DMS153 (cell line): ENCODE results near the gene LRIT2.

Source experiments
- DNase-seq: peaks from one replicate; lab custom pipeline; 2025; lab: John Stamatoyannopoulos, UW

Gene LRIT2, protein sequence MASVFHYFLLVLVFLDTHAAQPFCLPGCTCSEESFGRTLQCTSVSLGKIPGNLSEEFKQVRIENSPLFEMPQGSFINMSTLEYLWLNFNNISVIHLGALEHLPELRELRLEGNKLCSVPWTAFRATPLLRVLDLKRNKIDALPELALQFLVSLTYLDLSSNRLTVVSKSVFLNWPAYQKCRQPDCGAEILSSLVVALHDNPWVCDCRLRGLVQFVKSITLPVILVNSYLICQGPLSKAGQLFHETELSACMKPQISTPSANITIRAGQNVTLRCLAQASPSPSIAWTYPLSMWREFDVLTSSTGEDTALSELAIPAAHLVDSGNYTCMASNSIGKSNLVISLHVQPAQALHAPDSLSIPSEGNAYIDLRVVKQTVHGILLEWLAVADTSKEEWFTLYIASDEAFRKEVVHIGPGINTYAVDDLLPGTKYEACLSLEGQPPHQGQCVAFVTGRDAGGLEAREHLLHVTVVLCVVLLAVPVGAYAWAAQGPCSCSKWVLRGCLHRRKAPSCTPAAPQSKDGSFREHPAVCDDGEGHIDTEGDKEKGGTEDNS

DNA sequence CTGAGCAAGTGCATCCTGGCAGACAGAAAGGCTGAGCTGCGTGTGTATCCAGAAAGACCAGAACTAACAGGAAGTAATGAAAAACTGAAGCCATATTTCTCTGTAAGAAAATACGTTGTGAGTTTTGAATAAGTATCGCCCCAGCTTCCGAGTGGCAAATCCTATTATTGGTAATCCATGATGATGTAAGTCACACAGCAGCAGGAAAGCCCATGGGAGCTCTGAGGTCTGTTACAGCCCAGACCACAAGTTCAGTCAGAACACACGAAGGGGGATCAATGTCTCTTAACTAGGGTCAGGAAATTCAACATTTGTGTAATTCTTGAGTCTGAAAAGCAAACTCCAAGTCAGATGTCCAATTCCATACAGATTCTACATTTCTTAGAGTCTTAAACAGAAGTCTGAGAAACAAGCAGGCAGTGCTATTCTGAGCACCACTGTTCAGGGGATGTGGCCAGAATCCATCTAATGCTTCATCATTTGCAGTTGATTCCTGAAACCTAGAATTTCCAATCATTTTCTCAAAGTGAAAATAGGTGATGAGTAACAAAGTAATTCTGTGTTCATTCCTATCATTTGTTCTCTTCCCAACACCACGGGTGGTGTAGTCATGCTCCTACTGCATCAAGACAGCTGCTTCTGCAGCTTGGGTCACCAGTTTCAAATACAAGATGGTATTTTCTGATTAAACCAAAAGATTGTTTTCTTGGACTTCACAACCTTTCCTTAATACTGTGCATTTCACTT lies at the start of gene LRIT2:
Gene LRIT2, minus strand, starts transcription at position 118 of the 747 bp plus-strand sequence. Its CDS starts 24 bp downstream, at position 94.
- no peak for DNase-seq

DNA sequence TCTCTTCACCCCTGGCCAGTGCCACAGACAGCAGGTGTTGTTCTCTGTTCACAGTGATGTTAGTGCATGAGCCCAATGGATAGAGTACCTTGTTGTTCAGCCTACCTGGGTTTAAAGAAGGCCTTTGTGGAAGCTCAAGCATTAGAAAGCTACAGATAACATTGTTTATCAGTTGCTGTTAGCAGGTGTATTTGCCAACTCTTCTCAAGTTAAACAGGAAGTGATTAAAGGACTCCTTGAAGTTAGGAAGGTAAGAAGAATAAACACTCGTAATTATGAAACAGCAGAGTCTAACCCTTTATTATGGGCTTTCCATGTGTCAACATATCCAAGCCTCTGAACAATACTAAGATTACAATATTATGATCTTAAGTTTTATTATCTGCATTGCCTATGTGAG lies 45.4 kb upstream of the LRIT2 start:
- DNase-seq, result peak; percentile 99

DNA sequence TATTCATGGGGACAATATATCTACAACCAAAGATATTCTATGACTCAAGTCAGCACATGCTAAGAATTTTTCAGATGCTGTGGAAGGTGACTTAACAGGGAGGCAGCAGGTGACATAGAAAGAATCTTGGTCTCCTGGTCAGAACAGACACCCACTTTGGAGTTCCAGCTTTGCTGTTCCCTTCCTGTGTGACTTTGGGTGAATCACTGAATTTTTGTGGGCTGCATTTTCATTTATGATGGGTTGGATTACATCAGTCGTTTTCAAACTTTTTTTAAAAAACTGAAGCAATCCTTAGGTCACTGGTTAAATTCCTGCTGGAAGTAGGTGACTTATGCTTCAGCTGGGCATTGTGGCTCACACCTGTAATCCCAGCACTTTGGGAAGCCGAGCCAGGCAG lies 44.4 kb upstream of the LRIT2 start:
- DNase-seq, result no peak

DNA sequence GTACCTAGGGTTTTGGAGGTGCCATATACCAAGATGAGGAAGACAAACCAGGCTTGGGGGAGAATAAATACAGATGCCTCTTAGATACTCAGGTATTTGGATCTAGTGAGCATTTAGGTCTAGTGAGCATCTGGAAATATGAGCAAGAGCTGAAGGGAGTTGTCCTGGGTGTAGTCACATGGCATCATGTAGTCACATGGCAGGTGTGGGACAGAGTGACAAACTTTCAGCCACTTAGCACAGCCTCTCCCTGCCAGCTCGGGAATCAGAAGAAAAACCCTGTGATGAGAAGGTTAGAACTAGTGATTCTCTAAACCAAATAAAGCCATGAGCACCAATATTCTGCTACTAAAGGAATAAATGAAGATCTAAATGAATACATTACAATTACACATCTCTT lies 43.8 kb upstream of the LRIT2 start:
- DNase-seq, result no peak

DNA sequence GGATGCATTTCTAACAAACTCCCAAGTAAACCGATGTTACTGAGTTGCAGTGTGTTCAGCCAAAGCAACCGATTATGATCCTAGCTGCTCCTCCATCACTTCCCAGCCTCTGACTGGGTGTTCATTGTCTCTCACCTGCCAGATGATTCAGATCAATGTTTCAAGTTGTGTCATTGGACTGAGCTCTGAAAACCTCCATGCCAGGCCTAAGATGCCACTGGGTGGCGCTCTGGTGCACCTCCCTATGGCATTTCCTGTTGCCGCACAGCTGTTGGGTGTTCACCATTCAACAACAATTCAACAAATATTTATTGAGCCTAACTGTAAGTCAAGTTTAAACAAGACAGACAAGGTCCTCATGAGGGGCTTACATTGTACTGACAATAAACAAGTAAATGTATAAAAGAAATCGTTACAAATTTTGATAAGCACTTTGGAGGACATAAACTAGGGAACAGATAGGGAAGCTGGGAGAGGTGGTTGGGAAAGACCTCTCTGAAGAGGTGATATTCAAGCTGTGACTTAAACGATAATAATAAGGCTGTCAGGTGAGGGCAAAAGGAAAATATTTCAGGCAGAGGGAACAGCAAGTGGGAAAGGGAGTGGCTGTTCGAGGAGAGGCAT lies 42.3 kb upstream of the LRIT2 start:
- DNase-seq, result peak; percentile 78

DNA sequence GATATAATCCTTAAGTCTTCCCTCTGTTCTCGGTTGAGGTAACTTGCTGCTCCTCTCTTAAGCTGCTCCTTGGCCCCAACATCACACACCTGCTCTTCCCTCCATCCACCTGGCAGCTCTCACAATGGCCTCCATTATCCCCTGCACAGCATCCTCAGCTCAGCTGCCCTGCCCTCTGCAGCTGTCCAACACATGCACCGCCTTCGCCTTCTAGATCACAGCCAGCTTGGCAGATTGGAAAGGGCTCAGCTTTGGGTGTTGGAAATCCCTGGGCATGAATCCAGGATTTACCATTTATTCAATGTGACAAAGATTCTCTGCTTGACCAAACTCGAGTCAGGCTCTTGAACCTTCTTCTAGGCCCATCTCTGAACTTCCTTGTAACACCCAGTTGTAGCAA lies 40.1 kb upstream of the LRIT2 start:
- peak; percentile 68 for DNase-seq

DNA sequence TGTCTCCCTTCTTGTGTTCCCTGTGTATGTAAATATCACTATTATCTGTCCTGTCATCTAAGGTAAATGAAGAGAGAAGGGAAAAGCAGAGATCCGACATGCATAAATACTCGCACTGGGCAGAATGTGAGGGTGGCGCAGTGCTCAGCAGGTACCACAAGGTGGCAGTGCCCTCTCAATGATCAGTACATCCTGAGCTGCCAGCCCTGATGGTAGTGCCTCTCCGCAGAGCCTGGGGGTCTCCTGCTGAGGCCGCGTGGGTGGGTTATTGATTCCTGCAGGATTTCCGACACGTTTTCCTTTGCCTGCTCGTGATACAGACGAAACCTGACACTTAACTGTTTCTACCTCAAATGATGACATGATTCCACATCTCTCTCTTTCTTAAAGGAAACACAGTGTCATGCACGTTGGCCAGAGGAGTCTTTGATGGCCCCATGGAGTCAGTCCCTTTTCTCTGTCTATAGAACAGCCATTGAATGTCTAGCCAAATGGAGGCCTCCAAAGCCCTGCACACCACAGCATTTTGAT lies 39.3 kb upstream of the LRIT2 start:
- DNase-seq, result peak; percentile 49

DNA sequence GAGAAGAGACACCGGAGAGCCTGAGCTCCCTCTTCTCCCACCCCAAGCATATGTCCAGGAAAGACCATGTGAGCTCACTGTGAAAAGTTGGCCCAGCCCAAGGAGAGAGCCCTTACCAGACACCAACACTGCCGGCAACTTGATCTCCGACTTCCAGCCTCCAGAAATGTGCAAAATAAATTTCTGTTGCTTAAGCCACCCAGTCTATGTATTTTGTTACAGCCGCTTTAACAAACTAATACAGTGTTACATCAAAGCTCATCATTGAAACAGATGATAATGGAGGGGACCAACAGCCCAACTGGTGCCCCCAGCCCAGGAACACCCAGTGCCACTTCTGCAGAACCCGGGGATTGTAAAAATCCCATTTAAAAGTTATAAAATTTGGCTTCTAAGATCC lies 38.4 kb upstream of the LRIT2 start:
- no peak for DNase-seq

DNA sequence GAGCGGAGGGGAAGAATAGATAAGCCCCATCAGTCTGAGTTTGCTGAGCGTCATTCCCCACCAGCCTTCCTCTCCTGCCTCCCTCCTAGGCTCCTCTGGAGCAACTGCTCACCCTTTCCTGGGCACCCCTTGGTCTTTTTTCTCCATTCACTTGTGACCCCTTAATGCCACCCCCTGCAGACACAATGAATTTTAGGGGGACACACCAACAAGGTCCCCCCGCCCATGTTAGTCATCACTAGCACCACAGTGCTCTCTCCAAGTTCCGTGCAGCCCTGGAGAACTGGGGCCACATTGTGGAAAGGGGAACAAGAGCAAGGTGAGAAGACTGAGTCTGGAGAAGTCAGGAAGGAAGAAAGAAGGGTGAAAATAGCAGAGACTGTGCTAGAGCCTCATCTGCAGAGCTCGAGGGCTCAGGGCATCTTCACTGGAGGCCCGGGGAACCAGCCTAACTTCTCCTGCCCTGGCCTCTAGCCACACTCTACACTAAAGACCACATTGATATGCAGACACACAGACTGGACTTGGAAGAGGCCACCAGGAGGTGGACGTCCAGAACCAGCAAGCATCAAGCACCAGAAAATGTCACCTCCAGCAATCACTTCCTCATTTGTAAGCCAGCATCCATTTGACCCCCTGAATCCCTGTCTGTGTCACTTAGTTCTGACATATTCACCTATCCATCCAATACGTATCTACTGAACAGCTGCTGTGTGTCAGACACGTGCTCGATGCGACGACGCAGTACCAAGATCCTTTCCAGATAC lies 37.0 kb upstream of the LRIT2 start:
- DNase-seq, result no peak

DNA sequence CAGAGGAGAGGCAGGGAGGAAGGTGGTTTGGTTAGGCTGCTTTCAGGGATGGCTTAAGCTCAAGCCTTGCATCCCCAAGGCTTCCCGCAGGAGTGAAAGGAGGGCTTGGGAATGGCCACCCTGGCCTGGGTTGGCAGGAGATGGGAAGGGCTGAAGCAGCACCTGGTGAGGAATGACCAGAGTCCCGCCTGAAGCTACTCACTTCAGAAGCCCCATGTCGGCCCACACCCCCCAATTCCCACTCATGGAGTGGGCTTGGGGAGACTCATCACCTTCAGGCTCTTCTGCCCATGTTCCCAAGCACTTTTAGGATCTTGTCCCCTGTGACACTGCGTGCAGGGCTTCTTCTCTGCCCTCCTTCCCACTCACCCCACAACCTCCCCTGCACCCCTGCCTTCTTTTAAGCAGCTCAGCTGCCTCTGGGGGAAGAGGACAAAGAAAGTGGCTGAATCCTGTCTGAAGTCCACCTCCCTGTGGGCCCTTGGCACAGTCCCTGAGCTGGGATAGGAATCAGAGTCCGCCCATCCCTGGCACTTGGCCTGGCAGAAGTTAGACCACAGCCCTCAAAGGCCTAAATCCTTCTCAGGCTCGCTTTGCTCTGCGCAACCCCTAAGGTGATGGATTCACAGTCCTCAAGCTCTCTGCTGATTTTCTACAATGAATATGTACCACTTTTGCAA lies 36.0 kb upstream of the LRIT2 start:
- DNase-seq, result no peak

DNA sequence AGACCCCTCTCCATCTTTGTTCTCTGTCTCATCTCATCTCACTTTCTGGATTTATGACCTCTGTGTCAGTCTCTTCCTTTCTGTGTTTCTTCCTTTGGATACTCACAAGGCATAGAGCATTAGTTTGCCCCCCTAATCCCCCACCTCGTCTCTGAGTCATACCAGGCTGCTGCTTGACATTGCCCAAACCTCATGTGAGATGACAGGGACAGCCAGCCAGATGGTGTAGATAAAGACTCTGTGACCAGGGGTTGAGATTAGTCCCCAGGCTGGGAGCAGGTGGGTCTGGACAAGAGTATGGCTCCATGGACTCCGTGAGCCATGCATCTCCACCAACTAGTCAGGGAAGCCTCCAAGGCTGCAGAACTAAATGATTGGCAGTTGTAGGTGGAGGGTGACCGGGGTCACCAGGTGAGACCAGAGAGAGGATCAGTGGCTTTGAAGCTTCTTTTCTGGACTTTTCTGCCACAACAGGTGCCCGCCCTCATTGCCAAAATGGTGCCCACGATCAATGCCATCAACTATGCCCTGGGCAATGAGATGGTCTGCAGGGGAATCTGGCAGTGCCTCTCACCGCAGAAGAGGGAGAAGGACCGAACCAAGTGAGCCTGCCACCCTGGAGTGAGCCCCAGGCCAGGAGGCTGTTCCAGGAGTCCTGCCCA lies 32.8 kb upstream of the LRIT2 start:
- DNase-seq, result no peak

DNA sequence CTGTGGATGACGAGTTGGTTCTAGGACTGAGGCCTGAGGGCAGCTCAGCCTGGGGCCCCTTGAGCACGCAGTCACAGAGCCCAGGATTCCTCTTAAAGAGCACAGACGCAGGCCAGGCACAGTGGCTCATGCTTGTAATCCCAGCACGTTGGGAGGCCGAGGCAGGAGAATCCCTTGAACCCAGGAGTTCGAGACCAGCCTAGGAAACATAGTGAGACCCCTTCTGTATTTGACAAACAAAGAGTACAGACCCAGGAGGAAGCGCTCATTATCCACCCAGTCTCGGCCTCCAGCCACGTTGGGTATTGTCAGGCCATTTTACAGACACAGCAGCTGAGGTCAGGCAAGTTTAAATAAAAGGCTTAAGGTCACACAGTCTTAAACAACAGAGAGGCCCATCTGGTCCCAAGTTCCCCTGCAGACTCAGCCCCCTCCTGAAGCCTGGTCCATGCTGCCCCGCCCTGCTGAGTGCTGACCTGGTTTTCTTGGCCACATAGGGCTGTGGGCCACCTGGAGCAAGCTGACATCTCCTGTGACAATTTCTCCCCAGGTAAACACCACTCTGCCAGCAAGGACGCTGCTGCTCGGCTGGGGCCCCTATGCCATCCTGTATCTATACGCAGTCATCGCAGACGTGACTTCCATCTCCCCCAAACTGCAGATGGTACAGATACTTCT lies 32.1 kb upstream of the LRIT2 start:
- no peak for DNase-seq

DNA sequence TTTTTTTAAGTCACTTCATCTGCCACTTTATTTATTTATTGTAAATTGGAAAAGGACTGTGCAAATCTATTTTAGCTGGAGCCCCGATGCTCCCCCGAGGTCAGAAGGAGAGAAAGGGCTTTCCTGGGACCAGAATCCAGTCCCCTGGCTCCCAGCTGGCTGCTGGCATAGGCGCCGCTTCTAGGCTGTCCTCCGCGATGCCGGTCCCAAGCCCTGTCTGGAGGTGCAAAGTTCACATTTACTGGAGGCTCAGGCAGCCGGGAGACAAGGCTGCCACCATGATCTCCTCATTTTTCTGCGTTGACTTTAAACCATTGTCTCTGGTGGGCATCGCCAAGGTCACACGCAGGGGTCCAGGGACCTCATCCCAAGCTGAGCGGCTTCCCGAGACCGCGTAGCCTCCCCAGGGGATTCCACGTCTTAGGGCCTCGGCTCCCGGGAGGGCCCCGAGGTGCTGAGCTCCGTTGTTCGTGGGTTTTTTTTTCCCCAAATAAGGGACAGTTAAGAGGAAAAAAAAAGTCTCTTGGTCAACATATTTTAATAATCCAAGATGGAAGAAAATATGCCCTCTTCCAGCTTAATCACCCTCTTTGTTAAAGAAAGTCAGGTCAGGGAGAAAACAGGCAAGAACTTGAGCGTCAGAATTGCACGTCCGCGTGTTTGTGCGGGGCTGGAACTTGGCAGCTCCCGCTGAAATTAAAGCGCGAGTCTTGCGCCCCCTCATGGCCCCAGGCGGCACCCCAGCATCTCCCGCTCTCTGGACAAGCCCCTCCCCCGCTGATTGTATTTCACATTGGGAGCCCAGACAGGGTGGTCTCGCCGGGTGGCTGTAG lies 31.4 kb upstream of the LRIT2 start:
- DNase-seq, result no peak

DNA sequence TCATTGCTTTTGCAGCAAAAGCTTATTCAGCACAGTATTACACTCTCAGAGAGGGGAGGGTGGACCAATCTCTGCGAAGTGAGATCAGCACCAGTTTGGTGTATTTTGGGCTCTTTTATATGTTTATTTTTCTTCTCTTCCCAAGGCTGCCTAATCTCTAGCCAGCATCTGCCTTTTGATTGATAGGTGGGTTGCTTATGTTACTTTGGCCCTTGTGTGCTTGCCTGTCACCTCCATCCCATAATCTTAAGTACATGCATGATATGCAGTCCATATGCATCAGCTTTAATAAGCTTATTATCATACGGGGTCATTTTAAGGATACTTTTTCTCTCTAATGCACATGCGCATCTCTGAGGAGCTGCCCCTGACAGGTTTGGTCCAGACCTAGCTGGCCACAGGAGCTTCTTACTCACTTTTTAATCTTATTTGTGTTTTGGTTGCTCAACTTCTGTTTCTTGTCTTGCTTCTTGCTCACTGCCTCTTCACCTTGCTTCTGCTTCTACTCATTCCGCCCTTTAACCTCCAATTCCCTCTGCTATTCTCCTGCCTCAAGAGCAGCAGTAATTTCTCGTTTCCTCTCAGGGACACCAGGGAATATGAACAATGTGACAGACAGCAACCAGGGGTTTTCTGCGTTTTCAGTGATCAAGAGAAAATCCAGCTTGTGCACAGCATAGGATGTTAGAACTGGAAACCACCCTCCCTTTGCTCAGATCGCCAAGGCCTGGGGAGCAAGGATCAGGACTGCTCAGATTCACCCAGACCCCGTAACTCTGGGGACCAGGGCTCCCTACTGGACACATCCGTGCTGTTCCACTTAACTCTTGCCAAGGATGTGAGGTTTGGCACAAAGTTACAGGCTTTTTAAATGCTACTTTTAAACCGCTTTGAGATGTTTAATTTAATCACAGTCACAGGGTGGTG lies 29.5 kb upstream of the LRIT2 start:
- DNase-seq, result no peak

DNA sequence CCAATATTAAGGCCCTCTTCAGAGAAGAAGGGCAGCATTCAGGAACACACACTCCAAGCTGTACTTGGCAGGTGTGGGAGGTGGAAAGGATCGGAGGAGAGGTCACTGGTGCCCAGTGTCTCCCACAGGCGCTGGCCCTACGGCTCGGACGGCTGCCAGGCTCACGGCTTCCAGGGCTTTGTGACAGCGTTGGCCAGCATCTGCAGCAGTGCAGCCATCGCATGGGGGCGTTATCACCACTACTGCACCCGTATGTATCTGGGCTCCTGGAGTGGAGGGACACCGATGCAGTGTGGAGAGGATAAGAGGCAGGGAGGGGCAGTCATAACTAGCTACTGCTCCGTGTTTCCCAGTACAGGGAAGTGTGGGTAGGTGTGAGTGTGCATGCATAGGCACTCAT lies 23.4 kb upstream of the LRIT2 start:
- DNase-seq, result no peak

DNA sequence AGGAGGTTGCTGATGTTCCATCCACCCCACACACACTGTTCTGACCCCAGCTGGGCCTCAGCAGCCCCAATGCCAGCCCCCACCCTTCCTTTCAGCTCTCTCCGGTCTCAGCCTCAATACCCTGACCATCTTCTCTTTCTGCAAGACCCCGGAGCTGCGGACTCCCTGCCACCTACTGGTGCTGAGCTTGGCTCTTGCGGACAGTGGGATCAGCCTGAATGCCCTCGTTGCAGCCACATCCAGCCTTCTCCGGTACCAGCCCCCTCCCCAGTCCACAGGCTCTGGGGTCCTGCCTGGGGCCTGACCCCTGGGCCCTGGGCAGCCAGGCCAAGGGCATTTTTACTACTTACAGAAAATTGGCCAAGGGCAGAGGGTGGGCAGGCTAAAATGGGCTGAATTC lies 22.2 kb upstream of the LRIT2 start:
- DNase-seq, result no peak

DNA sequence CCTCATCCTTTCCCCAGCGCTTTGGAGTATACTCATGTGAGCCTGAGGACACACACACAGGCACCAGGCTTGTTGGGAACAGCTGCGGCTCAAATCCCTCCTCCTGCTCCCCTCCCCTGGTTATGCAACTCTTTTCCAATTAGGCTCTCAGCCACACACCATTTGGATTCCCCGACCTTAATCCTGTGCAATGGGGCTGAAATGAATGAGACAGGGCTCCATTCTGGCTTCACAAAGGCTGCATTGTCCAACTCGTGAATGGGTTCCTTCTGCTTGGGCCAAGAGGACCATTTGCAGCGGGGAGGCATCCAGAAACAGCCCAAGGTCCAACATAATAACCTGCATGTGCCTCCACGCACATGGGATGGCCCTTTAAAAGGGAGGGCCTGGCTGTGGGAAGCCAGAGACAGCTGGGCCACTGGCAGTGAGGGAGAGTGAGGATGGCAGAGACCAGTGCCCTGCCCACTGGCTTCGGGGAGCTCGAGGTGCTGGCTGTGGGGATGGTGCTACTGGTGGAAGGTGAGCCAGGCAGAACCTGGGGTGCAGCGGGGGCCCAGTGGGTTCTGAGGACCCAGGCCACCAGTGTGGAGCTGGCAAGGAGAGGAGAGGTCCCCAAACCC lies 19.4 kb upstream of the LRIT2 start, which contains the start of gene RGR:
Gene RGR, plus strand, starts transcription at position 403 of the 620 bp plus-strand sequence. Its CDS starts 38 bp downstream, at position 441.
- no peak for DNase-seq
